ENCODE results near the gene NPC1L1.

The NPC1L1 gene

GRCh38 chr7:44477938-44478337 lies 63.2 kb downstream of the NPC1L1 start:
- no peak for TF ChIP-seq CTCF (IDR thresholded peaks at IDR 0.05; ENCODE audit: control insufficient read depth, extremely low read depth, insufficient read depth)
- no peak for DNase-seq (ENCODE audit: low read depth)
- H3K4me3 ChIP-seq (ENCODE audit: low read depth, low read length): no peak overlapping the region

- DNase-seq (ENCODE audit: low read depth): peak; percentile 55
- H3K4me3 ChIP-seq (ENCODE audit: low read depth, low read length): no peak overlapping the region
- TF ChIP-seq CTCF (IDR thresholded peaks at IDR 0.05; ENCODE audit: control insufficient read depth, extremely low read depth, insufficient read depth): peak; percentile 99
Observed at GRCh38 chr7:44477063-44477830, 63.9 kb downstream of the NPC1L1 start.

GRCh38 chr7:44476313-44476712 lies 64.8 kb downstream of the NPC1L1 start:
- DNase-seq (ENCODE audit: low read depth): no peak
- no peak overlapping the region for H3K4me3 ChIP-seq (ENCODE audit: low read depth, low read length)
- no peak for TF ChIP-seq CTCF (IDR thresholded peaks at IDR 0.05; ENCODE audit: control insufficient read depth, extremely low read depth, insufficient read depth)

- TF ChIP-seq CTCF (IDR thresholded peaks at IDR 0.05; ENCODE audit: control insufficient read depth, extremely low read depth, insufficient read depth): no peak
- no peak overlapping the region for H3K4me3 ChIP-seq (ENCODE audit: low read depth, low read length)
- DNase-seq (ENCODE audit: low read depth): no peak
Observed at GRCh38 chr7:44473295-44473694, 67.8 kb downstream of the NPC1L1 start.

GRCh38 chr7:44472843-44473242 lies 68.3 kb downstream of the NPC1L1 start:
- no peak for DNase-seq (ENCODE audit: low read depth)
- TF ChIP-seq CTCF (IDR thresholded peaks at IDR 0.05; ENCODE audit: control insufficient read depth, extremely low read depth, insufficient read depth): no peak

GRCh38 chr7:44471850-44472249 lies 69.3 kb downstream of the NPC1L1 start:
- TF ChIP-seq CTCF (IDR thresholded peaks at IDR 0.05; ENCODE audit: control insufficient read depth, extremely low read depth, insufficient read depth): no peak
- H3K4me3 ChIP-seq (ENCODE audit: low read depth, low read length): no peak overlapping the region
- DNase-seq (ENCODE audit: low read depth): no peak

More at GRCh38 chr7:44472843-44473242, 68.3 kb downstream of the NPC1L1 start:
- no peak overlapping the region for H3K4me3 ChIP-seq (ENCODE audit: low read depth, low read length)

- TF ChIP-seq CTCF (IDR thresholded peaks at IDR 0.05; ENCODE audit: control insufficient read depth, extremely low read depth, insufficient read depth): no peak
- H3K4me3 ChIP-seq (ENCODE audit: low read depth, low read length): no peak overlapping the region
- DNase-seq (ENCODE audit: low read depth): no peak
Observed at GRCh38 chr7:44471436-44471835, 69.7 kb downstream of the NPC1L1 start.

Measured in LNCaP clone FGC (cell line).